DOHH2 (cell line): ENCODE measurements around the gene HOXA6.
A peak's percentile ranks its signal among the peaks of the same experiment; 100 is the strongest.

Source experiments
- H3F3A ChIP-seq: fragments of 200-600 bp; sonication (generic), shearing (Covaris generic); 2 replicates; pipeline ENCODE4 v1.6.0; 2016; ENCODE audit warnings: antibody characterized with exemption, mild to moderate bottlenecking; ENCODE audit not compliant: control insufficient read depth, insufficient read depth
- H3K27ac ChIP-seq: fragments of 200-600 bp; sonication (generic); 2 replicates; pipeline ENCODE4 v1.5.1; 2014; ENCODE audit warnings: low read depth, mild to moderate bottlenecking, low read length, moderate library complexity
- H3K27me3 ChIP-seq: fragments of 200-600 bp; sonication (generic); 2 replicates; pipeline ENCODE4 v1.6.1; 2014; ENCODE audit warnings: mild to moderate bottlenecking, low read length, mixed read lengths; ENCODE audit not compliant: control insufficient read depth
- H3K36me3 ChIP-seq: fragments of 200-600 bp; sonication (generic); 2 replicates; pipeline ENCODE4 v1.6.1; 2014; ENCODE audit warnings: mild to moderate bottlenecking, low read length, moderate library complexity, mixed read lengths; ENCODE audit not compliant: control insufficient read depth
- H3K4me1 ChIP-seq: fragments of 200-600 bp; sonication (generic); 2 replicates; pipeline ENCODE4 v1.6.1; 2014; ENCODE audit warnings: mild to moderate bottlenecking, low read length, mixed read lengths; ENCODE audit not compliant: control insufficient read depth
- H3K4me2 ChIP-seq: fragments of 200-600 bp; sonication (generic); 2 replicates; pipeline ENCODE4 v1.6.0; 2014; ENCODE audit warnings: mild to moderate bottlenecking, low read length, moderate library complexity
- H3K4me3 ChIP-seq: fragments of 200-600 bp; sonication (generic); 2 replicates; pipeline ENCODE4 v1.5.1; 2014; ENCODE audit warnings: mild to moderate bottlenecking, low read length, mixed read lengths
- H3K79me2 ChIP-seq: fragments of 200-600 bp; sonication (generic); 2 replicates; pipeline ENCODE4 v1.6.1; 2014; ENCODE audit warnings: mild to moderate bottlenecking, low read length, mixed read lengths; ENCODE audit not compliant: control insufficient read depth
- H3K9me2 ChIP-seq: fragments of 200-600 bp; sonication (generic); replicated peaks from 2 replicates; pipeline ENCODE4 v1.6.1; 2014; ENCODE audit warnings: mild to moderate bottlenecking, low read length, mixed read lengths; ENCODE audit not compliant: control insufficient read depth
- H3K9me3 ChIP-seq: fragments of 200-600 bp; sonication (generic); 2 replicates; pipeline ENCODE4 v1.6.1; 2014; ENCODE audit warnings: antibody characterized with exemption, low read length, mixed read lengths; ENCODE audit not compliant: control insufficient read depth, insufficient read depth
- H4K20me1 ChIP-seq: fragments of 200-600 bp; sonication (generic); 2 replicates; pipeline ENCODE4 v1.6.0; 2014; ENCODE audit warnings: low read depth, mild to moderate bottlenecking, antibody characterized with exemption, low read length, moderate library complexity; ENCODE audit not compliant: control insufficient read depth, insufficient read depth
- CTCF ChIP-seq: fragments of 200-600 bp; sonication (generic); IDR thresholded peaks from one replicate; pipeline ENCODE4 v1.5.1; 2014; ENCODE audit warnings: antibody characterized with exemption, mild to moderate bottlenecking, low read depth, low read length; ENCODE audit not compliant: poor library complexity, severe bottlenecking
- EZH2phosphoT487 ChIP-seq: fragments of 200-600 bp; sonication (generic); IDR thresholded peaks from 2 replicates; pipeline ENCODE4 v1.6.1; 2017; ENCODE audit warnings: borderline replicate concordance, mild to moderate bottlenecking, antibody characterized with exemption, low read length, moderate library complexity, mixed read lengths

HOXA6 gene

GRCh38 chr7:27144781-27145164 lies 2.8 kb downstream of the HOXA6 start:
- Histone ChIP-seq H3K27me3 (peaks cover 38% of the 10 kb centered on the region), H3K27ac (no peak overlapping the region), H3K4me3 (no peak overlapping the region), H3K4me2 (no peak overlapping the region; the same call in 1 of the 2 replicates), H3K9me3 (no peaks in the 10 kb centered on the region), H3F3A (no peaks in the 10 kb centered on the region), H3K36me3 (no peaks in the 10 kb centered on the region), H3K79me2 (no peaks in the 10 kb centered on the region), H3K9me2 (no peaks in the 10 kb centered on the region), H4K20me1 (no peaks in the 10 kb centered on the region), H3K4me1 (peaks cover 30% of the 10 kb centered on the region)
- TF ChIP-seq CTCF: no peak
- no peak for TF ChIP-seq EZH2phosphoT487

GRCh38 chr7:27143950-27144780 lies 3.4 kb downstream of the HOXA6 start:
- Histone ChIP-seq H3K79me2 (no peaks in the 10 kb centered on the region), H3K4me3 (no peak overlapping the region), H3K4me1 (peaks cover 24% of the 10 kb centered on the region), H3K27me3 (peaks cover 38% of the 10 kb centered on the region), H3K4me2 (peak overlapping the region; percentile 75), H3K27ac (no peak overlapping the region), H3K9me3 (no peaks in the 10 kb centered on the region), H3K36me3 (no peaks in the 10 kb centered on the region), H4K20me1 (no peaks in the 10 kb centered on the region), H3K9me2 (no peaks in the 10 kb centered on the region), H3F3A (no peaks in the 10 kb centered on the region)
- TF ChIP-seq CTCF (peak; percentile 49), EZH2phosphoT487 (no peak)

- no peak for TF ChIP-seq EZH2phosphoT487
- TF ChIP-seq CTCF: peak; percentile 81
- Histone ChIP-seq H3F3A (no peaks in the 10 kb centered on the region), H3K4me1 (peaks cover 16% of the 10 kb centered on the region), H4K20me1 (no peaks in the 10 kb centered on the region), H3K79me2 (no peaks in the 10 kb centered on the region), H3K27ac (no peak within 1 kb of the TSS), H3K9me3 (no peaks in the 10 kb centered on the region), H3K27me3 (peaks cover 37% of the 10 kb centered on the region), H3K36me3 (no peaks in the 10 kb centered on the region), H3K4me2 (peak within 1 kb of the TSS; percentile 75), H3K4me3 (peak within 1 kb of the TSS; percentile 70), H3K9me2 (no peaks in the 10 kb centered on the region)
Measured at GRCh38 chr7:27143023-27143949, 4.3 kb downstream of the HOXA6 start, which contains the start of gene HOXA5. Gene HOXA5, minus strand, starts transcription at chr7:27143681. Its CDS starts 74 bp downstream, at chr7:27143607.
